Measurements from ENCODE around the gene SATB2.

- TF ChIP-seq CTCF (IDR thresholded peaks at IDR 0.05), result no peak
- no peak for TF ChIP-seq POLR2A (IDR thresholded peaks at IDR 0.05)
Observed at GRCh38 chr2:199465390-199465789, 7.7 kb upstream of the SATB2 start.
